HG03378 (cell line): ENCODE data around the gene POC1B.
"Not testable (repeated sequence)": the region's sequence is repeated elsewhere in the genome, so short reads cannot be mapped to it uniquely, and the experiment has no call there.

Experiments
- ATAC-seq: cut with Tn5 transposase; IDR thresholded peaks from one replicate; pipeline ENCODE4 v1.9.1; 2021; ENCODE audit warnings: mild to moderate bottlenecking, moderate library complexity; ENCODE audit not compliant: unreplicated experiment

POC1B gene

DNA sequence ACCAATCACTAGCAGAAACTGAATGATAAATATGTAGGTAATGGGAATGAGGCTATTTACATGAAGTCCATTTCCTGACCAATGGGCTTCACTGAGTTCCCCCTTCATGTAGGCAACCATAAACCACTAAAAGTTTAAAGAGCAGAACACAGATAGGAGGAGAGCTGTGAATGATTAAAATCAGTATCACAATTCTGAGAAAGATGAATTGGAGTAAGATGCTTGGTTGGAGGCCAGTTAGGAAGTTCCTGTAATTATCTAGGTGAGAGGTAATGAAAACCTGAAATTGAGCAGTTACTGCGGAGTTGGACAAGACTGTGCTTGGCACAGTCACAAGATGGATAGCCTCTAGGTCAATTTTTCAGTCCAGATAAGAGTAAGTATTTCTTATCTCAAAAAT is 57.8 kb downstream of the POC1B start:
- no peak for ATAC-seq

DNA sequence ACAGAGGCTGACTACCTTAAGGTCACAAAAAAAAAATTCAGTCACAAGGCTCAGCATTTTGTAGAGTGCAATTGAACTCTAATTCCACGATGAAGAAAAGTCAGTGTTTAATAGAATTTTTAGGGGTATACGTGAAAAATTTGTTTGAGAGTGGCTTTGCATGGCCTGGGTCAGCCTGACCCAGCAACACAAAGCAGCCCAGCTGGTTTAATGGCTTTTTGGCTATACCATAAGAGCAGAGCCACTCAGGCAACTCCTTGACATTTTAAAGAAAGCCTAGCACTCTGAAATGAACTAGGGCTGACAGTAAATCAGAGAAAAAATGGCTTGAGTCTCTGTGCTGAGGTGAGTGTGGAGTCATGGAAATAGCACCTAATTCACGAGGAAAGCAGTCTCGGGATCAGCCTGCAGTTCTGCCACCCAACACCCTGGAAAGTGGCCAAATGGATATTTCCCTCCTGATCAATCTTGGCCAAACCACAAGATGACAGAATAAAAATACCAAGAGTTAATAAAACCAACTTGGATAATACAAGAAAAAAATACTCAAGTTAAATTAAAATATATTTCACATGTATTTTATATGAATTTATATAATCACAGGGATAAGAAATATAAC is 60.8 kb downstream of the POC1B start:
- ATAC-seq, result no peak

DNA sequence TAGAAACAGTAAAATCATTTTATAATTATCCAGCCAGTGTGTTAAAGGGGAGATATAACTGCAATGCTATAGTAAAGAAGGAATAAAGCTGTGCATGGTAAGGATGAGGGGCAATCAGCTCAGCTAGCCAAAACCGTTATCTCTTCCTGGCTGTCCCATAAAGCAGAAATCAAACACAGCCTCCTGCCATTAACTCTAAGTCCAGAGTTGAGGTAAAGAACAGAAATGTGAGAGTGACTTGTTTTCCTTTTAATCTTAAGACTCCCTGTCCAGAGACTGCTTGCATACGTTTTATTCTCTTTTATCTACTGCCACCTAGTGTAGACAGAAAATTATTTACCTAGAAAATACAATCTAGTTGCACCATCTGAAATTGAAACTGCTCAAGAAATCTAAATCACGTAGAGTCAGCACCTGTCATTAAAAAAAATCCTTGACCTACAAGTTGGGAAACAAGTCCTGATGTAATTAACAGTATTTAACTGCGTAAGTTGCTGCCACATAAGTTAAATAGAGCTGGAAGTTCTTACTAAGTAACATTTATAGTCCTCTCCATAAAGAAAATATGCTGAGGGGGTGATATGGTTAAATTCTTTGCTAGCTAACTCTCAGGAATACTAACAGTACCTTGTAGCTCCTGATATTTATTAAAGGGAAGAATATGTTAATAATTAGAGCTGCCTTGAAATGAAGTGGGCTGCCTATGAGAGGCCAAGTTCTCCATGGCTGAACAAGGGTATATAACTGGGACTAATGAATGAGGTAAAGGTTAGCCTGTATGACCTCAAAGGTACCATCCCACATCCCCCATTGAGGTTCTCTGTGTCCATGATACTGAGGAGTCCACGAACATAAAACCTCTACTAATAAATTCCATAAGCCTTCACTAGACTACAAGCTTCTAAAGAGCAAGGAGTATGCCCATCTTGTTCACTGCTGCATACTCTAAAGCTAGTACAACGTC is 63.9 kb downstream of the POC1B start:
- peak; percentile 95 for ATAC-seq

DNA sequence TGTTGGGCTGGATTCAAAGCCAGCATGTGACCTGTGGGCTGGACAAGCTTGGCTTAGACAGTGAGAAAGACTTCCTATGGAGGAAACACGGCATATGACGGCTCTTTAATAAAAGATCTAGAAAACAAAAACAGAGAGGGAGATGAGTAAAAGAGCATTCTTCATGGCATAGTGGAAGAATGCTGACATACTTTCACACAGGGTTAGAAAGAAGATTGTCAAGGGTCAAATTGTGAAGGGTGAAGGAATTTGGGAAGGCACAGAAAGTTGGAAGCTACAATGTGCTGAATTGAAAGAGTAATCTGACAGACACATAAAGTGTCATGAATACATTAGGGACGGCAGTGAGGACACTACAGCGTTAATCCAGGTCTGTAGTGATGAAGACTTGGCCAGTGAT is 64.7 kb downstream of the POC1B start:
- ATAC-seq, result no peak

DNA sequence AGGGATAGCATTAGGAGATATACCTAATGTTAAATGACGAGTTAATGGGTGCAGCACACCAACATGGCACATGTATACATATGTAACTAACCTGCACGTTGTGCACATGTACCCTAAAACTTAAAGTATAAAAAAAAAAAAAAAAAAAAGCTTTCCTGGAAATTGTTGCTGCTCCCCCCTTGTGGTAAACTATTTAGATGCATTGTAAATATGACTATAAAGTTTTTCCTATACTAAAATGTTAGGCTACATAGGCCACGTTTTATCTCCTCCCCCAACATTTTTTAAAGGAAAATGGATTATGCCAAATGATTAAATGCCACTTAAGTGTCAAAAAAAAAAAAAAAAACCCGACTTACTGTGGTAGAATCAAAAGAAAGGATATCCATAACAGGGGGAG is 66.6 kb downstream of the POC1B start:
- not testable (repeated sequence) for ATAC-seq

DNA sequence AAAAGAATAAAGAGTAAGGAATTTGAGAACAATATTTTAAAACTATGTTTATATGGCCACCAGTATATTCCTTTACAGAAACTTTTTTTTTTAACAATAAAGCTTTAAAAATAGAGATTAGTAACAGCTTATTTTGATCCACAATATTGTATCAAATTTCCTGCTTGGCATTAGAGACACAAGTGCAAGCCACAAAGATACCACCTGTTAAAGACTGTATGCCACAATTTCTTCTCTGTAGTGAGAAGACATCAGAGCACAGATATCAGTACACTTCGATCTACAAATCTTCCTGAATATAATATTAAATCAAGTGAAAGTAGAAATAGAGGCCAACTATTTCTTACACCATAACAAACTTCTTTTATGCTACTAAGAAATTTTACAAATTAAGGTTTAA is 69.3 kb downstream of the POC1B start:
- no peak for ATAC-seq

DNA sequence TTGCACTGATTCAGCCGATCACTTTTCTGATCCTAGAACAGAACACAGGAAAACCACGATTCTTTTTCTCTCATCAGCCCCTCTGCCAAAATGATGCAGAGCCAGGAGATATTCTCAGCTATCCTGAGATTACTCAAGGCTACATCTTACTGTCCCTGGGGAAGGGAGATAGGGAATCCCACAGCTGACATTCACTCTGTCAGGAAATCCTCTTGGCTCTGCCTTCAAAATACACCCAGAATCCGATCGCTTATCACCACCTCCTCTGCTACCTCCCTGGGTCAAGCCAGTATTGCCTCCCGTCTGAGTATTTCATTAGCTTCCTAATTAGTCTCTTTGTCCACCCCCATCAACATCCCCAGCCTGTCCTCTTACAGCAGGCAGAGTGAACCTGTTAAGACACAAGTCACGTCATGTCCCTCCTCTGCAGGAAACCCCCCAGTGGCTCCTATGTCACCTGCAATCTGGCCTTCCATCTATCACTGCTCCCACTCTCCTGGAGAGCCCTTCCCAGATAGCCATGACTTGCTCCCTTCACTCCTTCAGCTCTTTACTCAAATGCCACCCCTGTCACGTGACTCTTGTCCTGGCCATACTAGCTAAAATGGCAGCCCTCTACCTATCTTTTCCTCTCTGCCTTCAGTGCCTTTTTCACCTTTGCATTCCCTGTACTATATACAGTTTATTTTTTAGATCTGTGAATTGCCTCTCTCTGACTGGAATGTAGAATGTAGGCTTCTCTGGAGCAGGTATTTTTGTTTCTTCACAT is 71.6 kb downstream of the POC1B start:
- no peak for ATAC-seq

DNA sequence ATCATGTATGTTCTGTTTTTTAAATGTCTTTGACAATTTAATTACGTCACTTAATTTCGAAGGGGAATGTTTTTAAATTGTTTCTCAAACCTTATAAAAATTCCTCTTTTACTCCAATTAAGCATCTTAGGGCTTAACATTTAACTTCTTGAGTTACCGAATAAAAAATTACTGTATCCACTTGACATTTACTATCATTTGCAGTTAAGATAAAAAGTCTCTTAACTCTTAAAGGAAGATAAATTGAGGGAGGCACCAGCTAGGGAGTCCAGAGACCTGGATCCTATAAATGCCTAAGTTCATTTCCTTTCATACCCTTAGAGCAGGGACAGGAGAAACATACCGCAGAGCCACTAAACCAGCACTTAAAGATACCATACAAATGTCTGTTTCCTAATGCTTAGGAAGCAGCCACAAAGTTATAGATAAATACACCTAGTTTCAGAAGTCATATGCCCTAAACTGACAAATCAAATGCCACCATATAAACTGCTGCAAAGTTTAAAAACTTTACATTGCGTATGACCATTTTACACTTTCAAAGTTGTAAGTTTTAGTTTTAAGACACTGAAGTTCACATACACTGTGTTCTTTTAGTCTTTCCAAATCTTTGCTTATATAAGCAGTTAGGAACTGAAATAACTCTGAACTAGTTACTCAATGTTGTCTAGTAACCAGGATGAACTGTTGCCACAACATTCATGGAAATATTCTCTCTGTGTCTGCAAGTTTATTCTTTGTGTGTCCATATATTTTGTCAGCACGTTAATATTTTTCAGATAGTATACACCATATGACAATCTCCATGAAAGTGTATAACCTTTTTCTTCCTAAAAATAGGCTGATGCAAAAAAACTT is 72.5 kb downstream of the POC1B start:
- ATAC-seq, result no peak

DNA sequence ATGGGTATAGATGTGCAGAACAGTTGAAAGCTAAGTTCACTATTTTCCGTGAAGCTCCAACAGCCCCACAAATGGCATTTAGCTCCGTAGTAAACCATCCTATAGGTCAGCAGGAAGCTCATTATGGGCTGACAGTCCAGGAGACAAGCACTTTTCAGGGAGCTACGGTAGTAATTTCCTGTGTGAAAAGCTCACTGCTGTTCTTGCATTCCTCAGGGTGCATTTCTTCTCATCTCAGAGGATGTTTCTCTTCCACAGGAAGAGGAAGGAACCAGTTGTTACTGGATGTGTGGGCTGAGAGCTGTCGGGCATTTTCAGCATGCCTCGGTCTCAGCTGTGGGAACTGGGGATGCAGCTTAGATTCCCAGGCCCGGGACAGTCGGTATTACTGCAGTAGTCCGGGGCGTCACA is 74.0 kb downstream of the POC1B start:
- no peak for ATAC-seq

DNA sequence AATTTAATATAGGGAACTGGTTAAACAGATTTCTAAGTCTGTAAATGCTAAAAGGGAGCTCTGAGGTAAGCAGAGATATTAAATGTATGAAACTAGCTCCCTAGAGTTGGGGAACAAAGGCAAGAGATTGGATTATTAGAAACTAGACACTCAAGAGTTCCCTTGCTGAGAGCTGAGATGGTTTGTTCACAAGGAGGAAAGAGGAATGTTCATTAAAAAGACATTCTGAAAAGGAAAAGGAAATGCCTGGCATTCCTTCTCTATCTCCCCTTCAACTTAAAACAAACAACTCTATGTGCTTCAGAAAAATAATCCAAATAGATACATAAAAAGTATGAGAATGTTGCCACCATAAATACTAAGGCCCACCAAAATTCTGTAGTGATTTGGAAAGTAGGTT is 74.9 kb downstream of the POC1B start:
- no peak for ATAC-seq

DNA sequence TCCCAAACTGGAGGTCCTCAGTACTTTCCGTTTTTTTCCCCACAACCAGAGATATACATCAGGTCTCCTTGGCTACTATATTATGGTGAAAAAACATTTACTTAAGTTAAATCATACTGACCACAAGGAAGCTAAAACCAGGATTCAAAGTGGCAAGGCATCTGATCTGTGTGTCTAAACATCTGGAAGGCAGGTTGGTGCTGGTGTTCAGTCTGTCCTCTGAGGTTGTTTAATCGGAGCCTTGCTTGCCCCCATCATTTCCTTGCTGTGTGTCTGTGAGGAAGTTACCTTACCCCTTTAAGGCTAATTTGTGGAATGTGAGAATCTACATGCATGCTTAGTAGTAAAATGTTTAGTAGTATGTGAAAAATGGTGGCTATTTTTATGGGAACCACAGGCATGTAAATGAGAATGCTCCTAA is 76.9 kb downstream of the POC1B start:
- ATAC-seq, result no peak

DNA sequence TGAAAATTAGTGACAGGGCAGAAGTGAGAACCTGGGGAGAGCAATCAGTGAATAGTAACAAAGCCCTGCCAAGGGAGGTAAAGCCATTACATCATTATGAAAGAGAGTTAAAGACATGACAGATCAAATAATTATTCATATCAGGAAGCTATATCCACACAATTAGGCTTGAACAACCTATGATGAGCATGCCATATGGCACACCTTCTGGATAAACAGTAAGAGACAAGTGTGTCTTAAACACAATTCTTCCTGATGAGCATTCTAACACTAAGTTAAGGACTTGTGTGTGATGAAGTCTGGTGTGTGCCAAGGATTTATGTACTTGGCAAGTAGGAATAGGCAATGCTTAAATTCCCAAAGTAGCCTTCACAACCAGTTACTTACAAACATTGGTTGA is 77.3 kb downstream of the POC1B start:
- ATAC-seq, result no peak

DNA sequence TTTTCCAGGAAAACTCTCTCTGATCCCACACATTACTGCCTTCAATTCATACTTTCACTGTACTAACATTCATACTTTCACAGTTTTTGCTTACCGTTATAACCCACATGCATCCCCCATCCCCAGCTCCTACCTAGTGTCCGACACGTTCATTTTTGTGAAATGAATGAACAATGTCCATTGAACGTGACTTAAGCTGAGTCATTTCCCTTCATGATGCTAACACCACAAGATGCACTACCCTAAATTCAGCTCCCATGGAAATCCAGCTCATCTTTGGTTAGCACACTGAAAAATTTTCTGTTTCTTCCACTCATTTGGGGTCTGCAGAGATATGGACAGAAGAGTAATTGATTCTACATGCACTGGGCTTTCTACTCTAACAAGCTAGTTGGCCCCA is 85.9 kb downstream of the POC1B start:
- no peak for ATAC-seq

DNA sequence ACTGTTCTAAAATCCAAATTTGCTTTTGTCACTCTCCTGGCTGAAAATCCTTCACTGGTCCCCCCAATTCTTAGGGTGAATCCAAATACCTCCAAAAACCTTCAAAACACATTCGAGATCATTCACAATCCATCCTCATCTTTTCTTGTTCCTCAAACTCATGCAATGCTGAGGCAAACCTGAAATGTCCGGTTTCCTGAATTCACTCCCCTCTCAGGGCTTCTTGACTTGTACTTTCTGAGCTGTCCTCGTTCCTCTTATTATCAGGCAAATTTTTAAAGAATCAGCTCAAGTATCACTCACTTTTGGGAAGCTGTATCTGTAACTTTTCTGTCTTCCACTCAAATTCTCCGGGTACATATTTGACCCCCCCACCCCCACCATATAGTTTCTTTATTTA is 88.6 kb downstream of the POC1B start:
- ATAC-seq, result no peak

DNA sequence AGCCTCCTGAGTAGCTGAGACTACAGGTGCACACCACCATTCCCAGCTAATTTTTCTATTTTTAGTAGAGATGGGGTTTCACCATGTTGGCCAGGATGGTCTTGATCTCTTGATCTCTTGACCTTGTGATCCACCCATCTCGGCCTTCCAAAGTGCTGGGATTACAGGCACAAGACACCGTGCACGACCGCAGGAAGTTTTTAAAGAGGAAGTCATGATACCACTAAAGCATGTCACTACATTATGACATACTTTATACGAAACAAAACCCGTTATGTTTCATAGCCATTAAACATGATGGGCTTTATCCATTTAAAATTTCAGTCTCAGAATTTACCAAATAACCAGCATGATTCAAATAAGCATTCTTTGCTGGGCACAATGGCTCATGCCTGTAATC is 89.8 kb downstream of the POC1B start:
- ATAC-seq, result no peak

DNA sequence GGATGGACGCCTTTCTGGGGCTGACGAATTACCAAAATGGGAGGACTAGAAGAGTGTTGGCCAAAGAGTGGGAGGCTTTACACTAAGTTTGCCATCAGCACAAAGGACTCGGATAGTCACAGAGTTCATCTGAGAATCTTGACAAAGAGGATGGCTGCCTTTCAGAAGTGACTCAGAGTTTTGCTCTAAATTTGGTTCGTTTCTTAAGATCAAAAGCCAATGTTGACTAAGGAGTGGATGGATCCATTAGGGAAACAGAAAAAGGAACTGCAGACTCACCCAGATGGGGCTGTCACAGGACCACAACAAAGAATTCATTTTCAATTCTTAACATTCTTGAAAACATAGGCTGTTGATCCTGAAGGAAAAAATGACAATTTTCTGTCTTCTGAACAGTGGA is 92.2 kb downstream of the POC1B start:
- no peak for ATAC-seq

DNA sequence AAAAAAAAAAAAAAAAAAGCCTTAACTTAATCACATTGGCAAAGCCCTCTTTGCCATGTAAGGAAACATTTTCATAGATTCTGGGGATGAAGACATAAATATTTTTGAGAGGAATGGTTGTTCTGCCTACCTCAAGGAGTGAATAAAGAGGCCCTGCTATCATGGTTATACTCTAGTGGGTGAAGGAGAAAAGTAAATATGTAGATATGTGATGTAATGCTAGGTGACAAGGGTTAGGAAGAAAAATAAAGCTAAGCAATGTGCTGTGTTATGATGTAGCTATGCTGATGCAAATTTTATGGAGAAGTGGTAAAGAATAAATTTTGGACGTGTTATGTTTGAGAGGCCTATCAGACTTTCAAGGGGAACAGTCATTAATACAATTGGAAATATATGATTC is 93.5 kb downstream of the POC1B start:
- ATAC-seq, result no peak

DNA sequence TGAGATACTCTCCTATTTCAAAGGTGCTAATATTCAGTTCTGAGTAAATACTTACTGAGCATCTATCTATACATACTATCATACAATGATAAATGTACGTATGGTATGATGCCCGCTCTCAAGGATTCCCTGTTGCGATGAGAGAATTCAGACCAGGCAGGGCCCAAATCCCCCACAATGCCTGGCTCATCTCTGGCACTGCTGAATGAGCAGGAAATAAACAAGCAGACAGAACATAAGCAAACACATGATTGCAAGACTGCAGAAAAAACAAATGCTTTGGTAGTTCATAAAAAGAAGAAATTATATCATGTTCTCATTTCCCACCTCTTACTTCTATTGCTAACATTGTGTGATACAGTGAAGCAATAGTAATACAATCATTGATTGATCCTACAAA is 96.3 kb downstream of the POC1B start:
- ATAC-seq, result no peak

DNA sequence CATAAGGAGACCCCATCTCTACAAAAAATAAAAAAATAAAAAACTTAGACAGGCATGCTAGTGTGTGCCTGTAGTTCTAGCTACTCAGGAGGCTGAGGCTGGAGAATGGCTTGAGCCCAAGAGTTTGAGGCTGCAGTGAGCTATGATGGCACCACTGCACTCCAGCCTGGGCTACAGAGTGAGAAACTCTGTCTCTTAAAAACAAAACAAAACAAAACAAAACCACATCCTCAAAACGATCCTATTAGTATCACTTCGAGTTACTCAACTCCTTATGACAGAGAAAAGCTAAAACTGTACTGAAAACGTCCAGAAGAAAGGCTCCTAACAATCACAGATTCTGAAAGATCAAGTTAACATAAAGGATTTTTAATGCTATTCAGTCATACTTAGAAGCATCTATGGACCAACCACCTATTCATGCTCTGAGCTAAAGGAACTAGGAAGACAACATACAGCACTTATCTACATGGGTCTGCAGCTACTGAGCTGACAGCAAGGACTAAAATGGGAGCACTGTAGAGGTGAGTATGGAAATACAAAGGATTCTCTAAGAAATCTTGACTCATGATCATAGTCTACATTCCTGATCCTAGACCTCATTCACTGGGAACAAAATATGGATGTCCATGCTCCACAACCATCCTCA is 98.2 kb downstream of the POC1B start:
- ATAC-seq, result peak; percentile 98

DNA sequence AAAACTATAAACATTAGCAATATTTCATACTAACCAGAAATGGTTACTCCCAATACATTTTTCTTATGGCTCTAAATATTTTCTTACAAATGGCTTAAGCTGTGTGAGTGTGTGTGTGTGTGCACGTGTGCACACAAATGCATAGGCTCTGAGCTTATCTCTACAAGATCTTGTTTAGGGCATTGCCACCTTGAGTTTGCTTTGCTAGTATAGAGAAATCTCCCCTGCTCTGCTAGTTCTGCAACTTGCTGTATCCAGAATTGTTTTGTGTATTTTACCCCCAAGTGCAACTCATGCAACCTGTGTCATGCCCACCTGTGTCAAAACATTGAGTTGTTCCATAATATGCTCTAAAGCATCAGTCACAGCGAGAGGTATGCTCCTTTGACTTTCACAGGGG is 101.0 kb downstream of the POC1B start:
- no peak for ATAC-seq
